CD4-positive, alpha-beta T cell treated with Interleukin-4 for 4 hours (primary cell): ENCODE results near the gene ZFP1.
"Not testable (repeated sequence)": the region's sequence is repeated elsewhere in the genome, so short reads cannot be mapped to it uniquely, and the experiment has no call there.

ENCODE experiments used
- DNase-seq: peaks from one replicate; pipeline ENCODE4 v3.0.0-alpha.2; 2020

ZFP1 gene

GRCh38 chr16:75113541-75114121 is 34.7 kb upstream of the ZFP1 start:
- DNase-seq: no peak

- no peak for DNase-seq
Measured at GRCh38 chr16:75114179-75114945, 34.0 kb upstream of the ZFP1 start.

DNA sequence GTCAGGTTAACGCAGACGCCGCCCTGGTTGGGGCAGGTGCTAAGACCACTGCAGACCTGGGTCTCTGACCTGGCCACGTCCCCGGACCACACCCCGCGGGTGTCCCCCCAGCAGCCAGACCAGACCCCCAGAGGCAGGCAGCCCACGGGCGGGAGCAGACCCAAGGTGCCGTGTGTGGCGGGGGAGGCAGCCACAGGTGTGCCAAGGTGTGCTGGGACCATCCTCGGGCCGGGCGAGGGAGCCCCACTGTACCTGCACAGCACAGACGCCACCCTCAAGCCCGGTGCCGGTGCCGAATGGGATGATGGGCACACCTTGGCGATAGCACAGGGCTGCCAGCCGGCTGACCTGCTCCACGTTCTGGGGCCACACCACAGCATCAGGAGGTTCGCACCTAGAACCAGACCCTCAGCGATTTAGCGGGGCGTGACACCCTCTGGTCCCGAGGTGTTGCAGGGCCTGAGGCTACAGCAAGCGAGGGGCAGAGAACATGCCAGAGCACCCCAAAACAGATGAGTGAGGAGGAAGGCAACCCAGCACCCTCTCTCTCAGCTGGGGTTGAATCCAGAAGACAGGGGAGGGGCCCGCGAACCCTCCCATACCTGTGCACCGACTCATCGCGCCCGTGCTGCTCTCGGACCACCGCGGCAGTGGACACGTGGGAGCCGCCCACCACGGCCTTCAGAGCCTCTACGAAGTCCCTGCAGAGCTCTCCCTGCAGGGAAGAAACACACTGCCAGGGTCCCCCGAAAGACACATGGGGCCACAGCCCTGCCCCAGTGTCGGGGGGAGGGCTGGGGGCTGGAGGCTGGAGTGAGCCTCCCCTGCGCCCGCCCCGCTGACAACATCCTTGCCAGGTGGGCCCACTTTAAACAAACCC is 33.1 kb upstream of the ZFP1 start:
- no peak for DNase-seq

GRCh38 chr16:75116081-75116910 is 32.0 kb upstream of the ZFP1 start, which contains the start of gene LDHD:
LDHD (minus strand) TSS chr16:75116780; CDS start chr16:75116720, 60 bp downstream.
- DNase-seq: no peak

DNA sequence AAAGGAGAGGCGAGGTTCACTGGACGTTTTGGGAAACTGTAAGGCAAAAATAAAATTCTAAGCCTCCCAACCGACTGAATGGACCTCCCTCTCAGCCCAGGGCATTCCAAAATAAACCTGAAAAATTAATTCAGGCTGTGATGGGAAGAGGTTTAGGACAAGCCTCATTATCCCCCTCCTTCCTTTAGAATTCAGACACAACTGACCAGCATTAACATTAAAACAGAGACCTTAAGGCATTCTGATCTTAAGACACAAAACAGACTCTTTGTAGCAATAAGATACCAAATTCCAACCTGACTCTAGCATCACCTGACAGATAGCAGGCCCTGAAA is 31.4 kb upstream of the ZFP1 start:
- DNase-seq: no peak

- no peak for DNase-seq
Measured at GRCh38 chr16:75118943-75119539, 29.3 kb upstream of the ZFP1 start.

DNA sequence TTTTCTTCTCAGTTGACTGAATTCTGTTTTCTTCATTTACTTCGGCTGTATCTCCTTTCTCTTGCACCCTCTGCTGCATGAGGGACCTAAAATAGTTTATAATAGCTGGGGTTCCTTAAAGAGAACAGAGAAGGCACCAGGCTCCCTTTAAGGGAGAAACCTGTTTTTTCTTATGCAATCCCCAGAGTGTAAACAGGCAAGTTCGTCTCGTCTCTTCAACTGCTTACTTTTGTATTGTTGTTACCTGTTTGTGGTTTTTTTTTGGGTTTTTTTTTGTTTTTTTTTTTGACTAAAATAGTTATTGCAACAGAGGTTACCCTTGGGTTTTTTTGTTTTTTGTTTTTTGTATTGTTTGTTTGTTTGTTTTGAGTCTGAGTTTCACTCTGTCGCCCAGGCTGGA is 28.1 kb upstream of the ZFP1 start:
- no peak for DNase-seq

- DNase-seq: no peak
Measured at GRCh38 chr16:75121949-75122568, 26.3 kb upstream of the ZFP1 start.

DNA sequence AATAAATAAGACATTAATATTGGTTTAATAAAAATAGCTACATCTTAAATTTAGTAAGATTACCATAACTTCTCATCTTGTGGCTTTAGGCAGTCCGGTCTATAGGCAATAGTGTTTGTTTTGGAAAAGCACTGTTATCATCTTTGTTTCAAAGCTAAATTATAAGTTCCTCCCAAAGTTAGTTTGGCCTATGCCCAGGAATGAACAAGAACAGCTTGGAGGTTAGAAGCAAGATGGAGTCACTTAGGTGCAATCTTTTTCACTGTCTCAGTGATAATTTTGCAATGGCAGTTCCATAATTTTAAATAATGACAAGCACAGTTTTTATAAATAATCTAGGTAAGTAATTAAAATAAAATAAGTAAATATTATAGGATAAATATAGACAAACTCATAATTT is 25.7 kb upstream of the ZFP1 start:
- DNase-seq: no peak

- DNase-seq: no peak
Measured at GRCh38 chr16:75127713-75128415, 20.5 kb upstream of the ZFP1 start.

DNA sequence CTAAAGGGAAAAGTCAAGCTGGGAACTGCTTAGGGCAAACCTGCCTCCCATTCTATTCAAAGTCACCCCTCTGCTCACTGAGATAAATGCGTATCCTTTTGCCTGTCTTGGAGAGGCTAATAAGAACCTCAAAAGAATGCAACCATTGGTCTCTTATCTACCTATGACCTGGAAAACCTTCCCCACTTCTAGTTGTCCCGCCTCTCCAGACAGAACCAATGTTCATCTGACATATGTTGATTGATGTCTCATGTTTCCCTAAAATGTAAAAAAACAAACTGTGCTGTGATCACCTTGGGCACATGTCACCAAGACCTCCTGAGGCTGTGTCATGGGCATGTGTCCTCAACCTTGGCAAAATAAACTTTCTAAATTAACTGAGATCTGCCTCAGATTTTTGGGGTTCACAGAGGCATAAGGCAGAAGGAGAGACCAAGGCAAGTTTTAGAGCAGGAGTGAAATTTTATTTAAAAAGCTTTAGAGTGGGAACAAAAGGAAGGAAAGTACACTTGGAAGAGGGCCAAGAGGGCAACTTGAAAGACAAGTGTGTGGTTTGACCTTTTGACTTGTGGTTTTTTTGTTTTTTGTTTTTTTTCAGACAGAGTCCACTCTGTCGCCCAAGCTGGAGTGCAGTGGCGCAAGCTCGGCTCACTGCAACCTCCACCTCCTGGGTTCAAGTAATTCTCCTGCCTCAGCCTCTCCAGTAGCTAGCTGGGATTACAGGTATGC is 18.7 kb upstream of the ZFP1 start:
- DNase-seq: not testable (repeated sequence)

GRCh38 chr16:75130150-75130771 is 18.1 kb upstream of the ZFP1 start:
- DNase-seq: no peak

DNA sequence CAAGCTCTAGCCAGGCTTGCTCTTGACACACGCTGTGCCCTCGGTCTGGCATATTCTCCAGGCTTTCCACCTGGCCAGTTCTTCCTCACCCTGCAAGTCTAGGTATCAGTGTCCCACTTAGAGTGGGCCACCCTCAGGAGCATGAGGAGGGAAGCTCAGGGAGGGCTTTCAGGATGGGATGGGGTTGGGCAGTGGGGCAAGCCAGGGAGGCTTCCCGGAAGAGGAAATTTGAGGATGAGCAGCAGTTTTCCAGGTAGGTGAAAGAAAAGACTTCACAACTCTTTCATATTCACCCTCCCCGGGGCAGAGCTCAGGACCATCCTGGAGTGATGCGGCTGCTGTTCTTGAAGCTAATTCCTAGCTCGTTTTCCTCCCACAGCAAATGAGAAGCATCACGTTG is 17.2 kb upstream of the ZFP1 start:
- no peak for DNase-seq

DNA sequence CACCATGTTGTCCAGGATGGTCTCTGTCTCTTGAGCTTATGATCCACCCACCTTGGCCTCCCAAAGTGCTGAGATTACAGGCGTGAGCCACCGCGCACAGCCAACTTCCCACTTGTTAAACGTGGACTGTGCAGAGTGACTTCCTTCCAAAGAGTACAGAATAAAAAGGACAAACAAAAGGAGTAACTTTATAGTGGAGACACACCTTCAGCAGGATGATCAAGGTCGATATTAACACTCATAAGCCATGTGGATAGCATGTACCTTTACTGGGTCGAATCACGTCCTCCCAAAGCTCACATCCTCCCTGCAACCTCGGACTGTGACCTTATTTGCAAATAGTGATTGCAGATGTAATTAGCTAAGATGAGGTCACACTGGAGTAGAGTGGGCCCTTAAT is 10.1 kb upstream of the ZFP1 start:
- no peak for DNase-seq

DNA sequence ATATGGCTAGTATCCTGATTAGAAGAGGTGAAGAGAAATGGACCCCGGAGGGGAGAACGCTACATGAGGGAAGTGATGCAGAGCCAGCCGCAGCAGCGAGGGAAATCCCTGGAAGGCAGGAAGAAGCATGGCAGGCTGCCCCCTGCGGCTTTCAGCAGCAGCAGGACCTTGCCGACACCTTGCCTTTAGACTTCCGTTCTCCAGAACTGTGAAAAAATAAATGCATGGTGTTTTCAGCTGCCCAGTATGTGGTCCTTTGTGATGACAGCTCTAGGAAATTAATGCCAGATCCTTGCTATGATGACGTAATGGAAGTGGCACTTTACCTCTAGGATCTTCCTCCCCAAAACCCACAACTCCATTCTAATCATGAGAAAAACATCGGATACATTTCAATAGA is 9.7 kb upstream of the ZFP1 start:
- DNase-seq: no peak

GRCh38 chr16:75139498-75139897 is 8.8 kb upstream of the ZFP1 start:
- DNase-seq: no peak

DNA sequence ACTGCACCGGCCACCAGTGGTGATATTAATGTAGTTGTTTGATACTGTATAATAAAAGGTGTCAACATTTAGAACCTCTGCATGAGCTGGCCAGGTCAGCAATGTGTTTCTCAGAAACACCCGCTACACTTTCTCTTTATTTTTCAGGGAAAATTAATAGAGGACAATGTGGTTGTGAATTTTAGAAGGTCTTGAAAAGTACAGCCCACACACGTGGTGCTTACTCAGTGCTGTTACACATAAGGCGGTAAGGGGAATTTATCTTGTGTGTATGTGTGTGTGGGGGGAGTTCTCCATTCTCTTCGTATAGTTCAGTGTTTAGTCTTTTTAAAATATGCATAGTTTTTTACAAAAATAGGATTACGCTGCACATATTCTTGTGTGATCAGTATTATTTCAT is 4.4 kb upstream of the ZFP1 start:
- DNase-seq: no peak

- no peak for DNase-seq
Measured at GRCh38 chr16:75147968-75148310, 385 bp upstream of the ZFP1 start.

DNA sequence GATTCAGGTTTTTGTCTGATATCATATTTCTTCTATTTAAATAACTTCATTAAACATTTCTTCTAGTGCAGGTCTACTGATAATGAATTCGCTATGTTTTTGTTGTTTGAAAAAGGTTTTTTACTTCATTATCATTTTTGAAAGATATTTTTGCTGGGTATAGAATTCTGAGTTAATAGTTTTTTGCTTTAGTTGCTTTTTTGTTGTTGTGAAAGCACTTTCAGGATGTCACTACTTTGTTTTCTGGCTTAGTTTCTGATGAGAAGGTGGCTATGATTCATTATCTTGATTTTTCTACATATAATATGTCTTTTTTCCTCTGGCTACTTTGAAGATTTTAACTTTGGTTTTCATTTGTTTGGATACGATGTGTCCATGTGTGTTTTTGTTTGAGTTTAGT is 3.5 kb downstream of the ZFP1 start:
- DNase-seq: no peak

DNA sequence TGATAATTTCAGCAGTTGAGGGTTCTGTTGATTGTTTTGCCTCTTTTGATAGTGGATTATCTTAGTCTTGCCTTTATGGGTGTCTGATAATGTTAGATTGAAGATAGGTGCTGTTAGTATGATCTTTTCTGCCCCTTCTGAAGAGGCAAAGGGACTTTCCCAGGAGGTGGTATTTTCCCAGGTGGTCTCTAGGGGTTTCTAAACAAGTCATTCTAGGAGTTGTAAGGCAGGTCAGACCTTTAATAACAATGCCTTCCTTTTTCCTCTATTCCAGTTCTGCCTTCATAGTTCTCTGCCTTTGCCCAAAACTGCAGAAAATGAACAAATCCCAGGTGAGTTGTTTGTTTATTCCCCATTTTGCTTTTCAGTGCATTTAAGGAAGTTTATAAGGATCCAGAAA is 4.3 kb downstream of the ZFP1 start:
- DNase-seq: no peak
